NCI-H2171 treated with DMSO at 0.1 percent for 48 hours (cell line): Measurements from ENCODE around the gene SEPTIN2.
A peak's percentile ranks its signal among the peaks of the same experiment; 100 is the strongest.
"Not testable (repeated sequence)": the region's sequence is repeated elsewhere in the genome, so short reads cannot be mapped to it uniquely, and the experiment has no call there.

Source experiments
- DNase-seq: peaks from one replicate; lab custom pipeline; 2025; lab: John Stamatoyannopoulos, UW

SEPTIN2 gene

DNA sequence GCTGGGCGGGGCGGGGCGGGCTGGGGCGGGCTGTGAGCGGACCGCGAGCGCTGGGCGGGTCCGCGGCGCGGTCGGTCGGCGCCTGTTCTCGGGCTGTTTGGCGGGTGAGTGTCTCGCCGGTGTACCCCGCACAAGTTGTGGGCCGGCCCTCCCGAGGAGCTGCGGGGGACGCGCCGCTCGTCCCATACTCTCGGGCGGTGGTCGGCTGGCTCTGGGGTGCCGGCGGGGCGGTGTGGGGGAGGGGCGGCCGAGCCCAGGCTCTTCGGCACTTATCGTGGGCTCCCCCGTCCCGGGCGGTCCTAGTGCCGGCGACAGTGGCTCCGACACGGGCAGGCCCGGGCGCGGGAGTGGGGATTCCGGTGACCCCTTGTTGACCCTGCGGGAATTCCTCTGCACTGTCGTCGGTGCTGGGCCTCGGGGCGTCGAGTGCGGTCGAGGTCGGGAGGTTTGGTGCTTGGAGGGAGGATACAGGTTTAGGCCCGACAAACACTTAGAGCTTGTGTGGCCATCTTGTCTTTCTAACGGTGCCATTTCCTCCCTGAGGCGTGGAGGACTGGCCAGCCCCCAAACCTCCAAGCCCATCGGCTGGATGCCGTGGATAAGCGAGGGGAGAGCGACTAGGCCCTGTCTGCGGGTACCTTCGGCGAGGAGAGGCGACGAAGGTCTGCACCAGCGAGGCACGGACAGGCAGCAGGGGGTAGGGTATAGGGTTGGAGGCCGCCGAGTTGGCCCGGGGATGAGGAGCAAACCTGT is at the start of gene SEPTIN2:
SEPTIN2 (plus strand) TSS at position 47 of the 753 bp plus-strand sequence. CDS start 8,308 bp downstream, outside the sequence.
- DNase-seq = peak; percentile 54

DNA sequence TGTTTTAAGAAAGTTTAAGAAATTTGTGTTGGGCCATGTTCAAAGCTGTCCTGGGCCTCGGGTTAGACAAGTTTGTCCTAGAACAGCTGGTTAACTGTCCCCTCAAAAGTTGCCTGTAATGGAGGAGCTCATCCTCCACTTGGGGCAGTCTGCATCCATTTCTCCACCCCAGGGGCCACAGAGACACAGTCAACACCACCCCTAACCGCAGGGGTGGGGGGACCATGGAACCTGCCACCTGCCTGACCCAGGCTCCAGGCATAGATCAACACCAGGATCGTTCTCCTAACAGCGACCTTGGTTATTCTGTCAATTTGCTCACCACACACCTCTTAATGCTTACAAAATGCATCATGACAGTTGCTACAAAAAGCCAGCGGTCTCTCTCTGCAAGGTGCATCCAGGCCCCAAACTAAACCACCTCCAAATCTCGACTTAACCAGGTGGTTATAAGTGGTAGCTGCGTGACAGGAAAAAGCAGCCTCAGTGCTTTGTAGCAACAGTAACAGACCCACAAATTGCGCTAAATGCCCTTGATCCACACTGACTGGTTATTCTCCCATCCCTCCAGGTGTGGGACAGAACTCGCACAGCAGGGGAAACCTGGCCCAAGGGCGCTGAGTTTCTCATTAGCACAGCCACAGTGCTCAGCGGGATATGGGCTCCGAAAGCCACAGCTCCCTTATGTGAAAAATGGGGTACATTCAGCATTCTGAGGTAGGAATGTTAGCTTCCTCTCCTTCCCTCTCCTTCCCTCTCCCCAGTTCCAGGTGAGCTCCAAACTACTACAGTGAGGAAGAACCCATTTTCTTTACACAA is 48.3 kb upstream of the SEPTIN2 start:
- DNase-seq = no peak

- DNase-seq = no peak
These were observed 47.4 kb upstream of the SEPTIN2 start for GRCh38 chr2:241268306-241268705.

- DNase-seq = no peak
These were observed 46.8 kb upstream of the SEPTIN2 start for GRCh38 chr2:241268716-241269445.

DNA sequence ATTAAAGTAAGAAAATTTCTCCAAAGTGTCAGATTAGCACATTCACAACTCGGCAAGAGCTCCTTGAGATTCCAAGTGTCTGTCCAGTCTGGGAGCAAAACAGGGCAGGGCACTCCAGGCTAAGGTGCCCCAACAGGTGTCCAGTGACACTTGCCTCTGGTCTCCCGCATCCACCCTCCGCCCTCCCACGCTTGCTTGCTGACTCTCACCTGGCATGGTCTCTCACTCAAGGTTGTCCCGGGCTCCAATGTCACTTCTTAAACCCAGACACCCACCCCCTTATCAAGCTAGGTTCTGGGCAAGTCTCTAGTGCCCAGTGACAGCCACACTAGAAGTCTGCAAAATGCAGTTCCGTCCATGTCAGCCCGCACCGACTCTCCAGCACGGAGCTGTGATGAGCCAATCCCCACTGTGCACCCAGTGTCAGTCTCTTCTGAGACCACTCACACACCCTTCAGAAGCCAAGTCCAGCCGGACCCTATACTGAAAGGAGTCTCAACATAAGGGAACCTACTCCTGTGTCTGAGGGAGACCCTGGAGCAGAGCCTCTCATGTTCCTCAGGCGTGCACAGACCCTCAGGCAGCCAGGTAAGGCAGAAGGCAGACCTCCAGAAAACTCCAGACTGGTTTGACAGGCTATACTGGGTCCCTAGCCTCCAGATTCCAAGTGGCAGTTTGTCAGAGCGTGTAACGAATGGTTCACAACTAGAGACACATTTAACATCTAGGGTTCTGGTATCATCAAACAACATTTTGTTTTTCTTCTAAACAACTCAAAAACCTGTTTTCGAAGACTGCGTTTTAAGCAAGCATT is 45.8 kb upstream of the SEPTIN2 start:
- no peak for DNase-seq

GRCh38 chr2:241270531-241270930 is 45.2 kb upstream of the SEPTIN2 start:
- DNase-seq = no peak

GRCh38 chr2:241271706-241272302 is 43.9 kb upstream of the SEPTIN2 start:
- no peak for DNase-seq

DNA sequence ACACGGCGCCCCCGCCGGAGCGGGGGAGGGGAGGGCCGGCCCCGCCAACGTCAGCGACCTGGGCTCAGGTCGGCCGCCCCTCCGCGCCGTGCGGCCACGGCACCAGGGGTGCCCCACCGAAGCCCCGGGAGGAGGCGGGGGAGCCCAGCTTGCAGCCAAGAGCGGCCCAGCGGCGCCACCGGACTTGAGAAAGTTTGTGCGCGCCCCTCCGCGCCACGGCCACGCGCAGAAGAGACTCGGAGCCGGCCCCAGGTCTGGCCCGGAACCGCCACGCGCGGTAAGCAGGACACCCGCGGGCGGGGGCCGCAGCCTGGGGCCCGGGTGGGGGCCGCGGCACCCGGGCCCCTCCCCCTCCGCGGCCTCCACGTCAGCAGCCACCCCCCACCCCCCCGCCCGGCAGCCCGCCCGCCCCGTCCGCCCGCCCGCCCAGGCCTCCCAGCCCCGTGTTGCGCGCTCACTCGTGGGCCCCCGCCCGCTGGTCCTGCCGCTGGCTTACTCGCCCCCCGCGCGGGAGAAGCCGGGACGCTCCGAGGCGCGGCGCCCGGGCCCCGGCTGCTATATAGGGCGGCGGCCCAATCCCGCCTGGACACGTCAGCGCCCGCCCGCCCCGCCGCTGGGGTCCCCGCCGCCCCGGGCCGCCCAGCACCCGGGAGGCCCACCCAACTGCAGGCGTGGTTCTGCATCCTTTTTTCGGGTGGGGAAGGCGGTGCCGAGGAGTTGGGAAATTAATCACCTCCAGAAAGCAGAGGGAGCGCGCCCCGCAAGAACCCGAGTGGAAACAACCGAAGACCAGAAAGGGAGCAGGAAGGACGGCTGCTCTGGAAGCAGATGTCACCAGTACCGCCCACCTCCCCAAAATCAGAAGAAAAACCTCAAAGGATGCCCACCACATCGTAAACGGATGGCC is 43.2 kb upstream of the SEPTIN2 start:
- DNase-seq = peak; percentile 9

- DNase-seq = no peak
These were observed 42.3 kb upstream of the SEPTIN2 start for GRCh38 chr2:241273210-241274020.

- DNase-seq = no peak
These were observed 41.6 kb upstream of the SEPTIN2 start for GRCh38 chr2:241274127-241274526.

GRCh38 chr2:241275504-241275903 is 40.2 kb upstream of the SEPTIN2 start:
- DNase-seq = no peak

DNA sequence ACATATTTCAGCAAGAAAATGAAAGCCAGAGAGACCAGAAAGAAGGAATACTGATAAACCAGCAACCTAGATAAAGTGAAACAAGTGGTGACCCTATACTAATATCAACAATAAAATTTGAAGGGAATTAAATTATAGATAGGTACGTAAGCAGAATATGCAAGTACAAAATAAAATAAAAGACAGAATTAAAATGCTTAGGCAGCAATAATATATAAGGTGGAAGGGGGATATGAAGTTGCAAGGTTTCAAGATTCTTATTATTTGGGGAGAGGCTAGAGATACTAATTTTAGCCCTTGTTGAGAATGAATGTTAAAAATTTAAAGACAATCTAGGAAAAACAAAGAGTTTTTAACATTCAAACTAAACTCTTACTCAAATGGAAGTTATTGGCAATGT is 39.8 kb upstream of the SEPTIN2 start:
- DNase-seq = no peak

DNA sequence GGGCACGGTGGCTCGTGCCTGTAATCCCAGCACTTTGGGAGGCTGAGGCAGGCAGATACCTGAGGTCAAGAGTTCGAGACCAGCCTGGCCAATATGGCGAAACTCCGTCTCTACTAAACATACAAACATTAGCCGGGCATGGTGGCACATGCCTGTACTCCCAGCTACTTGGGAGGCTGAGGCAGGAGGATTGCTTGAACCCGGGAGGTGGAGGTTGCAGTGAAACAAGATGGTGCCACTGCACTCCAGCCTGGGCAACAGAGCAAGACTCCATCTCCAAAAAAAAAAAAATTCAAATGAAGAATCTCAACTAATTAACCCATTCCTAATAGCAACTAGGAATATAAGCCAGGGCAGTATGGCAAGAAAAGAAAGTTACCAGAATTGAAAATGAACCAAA is 37.4 kb upstream of the SEPTIN2 start:
- DNase-seq = not testable (repeated sequence)

DNA sequence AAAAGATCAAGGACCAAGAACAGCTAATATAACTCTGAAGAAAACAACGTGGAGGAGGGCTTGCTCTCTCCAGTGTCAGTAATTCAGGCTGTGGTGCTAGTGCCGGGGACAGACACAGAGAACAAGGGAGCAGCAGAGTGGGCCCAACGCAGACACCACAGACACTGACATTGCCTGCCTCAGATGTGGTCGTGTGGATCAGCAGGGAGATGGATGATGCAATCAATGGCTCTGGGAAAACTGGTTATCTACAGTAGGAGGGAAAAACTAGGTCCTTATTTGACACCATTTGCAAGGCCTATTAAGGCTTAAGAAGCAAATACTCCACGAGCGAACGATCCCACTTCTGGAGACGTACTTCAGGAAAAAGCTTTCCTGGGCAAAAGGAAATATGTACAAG is 36.3 kb upstream of the SEPTIN2 start:
- no peak for DNase-seq

DNA sequence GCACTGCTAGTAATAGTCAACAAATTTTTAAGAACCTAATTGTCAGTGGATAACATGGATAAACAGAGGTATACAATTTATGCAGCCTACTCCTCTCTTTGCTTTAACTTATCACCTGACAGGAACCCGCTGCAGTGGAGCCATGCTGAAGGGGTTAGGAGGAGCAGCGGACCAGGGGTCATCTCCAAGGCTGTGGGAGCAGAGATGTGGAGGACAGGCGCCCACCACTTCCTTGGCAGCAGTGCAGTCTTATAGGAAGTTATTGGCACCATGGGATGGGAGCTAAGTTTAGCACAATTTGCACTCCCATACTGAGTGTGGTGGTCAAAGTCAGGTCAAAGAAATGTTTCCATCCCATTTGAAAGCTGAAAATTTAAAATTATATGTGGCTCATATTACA is 35.9 kb upstream of the SEPTIN2 start:
- no peak for DNase-seq

GRCh38 chr2:241280291-241280690 is 35.4 kb upstream of the SEPTIN2 start:
- no peak for DNase-seq

DNA sequence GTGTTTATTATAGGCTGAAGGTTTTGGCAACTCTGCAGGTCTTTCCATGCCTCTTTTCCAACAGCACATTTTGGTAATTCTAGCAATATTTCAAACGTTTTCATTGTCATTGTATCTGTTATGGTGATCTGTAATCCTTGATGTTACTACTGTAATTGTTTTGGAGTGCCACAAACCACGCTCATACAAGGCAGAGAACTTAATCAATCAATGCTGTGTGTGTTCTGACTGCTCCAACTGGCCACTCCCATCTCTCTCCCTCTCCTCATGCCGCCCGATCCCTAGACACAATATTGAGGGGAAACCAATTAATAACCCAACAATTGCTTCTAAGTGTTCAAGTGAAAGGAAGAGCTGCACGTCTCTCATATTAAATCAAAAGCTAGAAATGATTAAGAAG is 33.2 kb upstream of the SEPTIN2 start:
- no peak for DNase-seq

GRCh38 chr2:241285596-241285995 is 30.1 kb upstream of the SEPTIN2 start:
- DNase-seq = no peak

- DNase-seq = no peak
These were observed 29.2 kb upstream of the SEPTIN2 start for GRCh38 chr2:241286348-241287090.
